Measurements from ENCODE around the gene IRS1.

The IRS1 gene

GRCh38 chr2:226694586-226695284, 104.9 kb downstream of the IRS1 start:
- no peak overlapping the region for H3K4me3 ChIP-seq (ENCODE audit: low read depth, low read length)

GRCh38 chr2:226694149-226694548, 105.5 kb downstream of the IRS1 start:
- H3K4me3 ChIP-seq (ENCODE audit: low read depth, low read length): no peak overlapping the region

- no peak overlapping the region for H3K4me3 ChIP-seq (ENCODE audit: low read depth, low read length)
These were observed 106.1 kb downstream of the IRS1 start for GRCh38 chr2:226693521-226693920.

GRCh38 chr2:226692521-226693126, 107.0 kb downstream of the IRS1 start:
- H3K4me3 ChIP-seq (ENCODE audit: low read depth, low read length): no peak overlapping the region

GRCh38 chr2:226691255-226691654, 108.4 kb downstream of the IRS1 start:
- no peak overlapping the region for H3K4me3 ChIP-seq (ENCODE audit: low read depth, low read length)

GRCh38 chr2:226690461-226691024, 109.1 kb downstream of the IRS1 start:
- H3K4me3 ChIP-seq (ENCODE audit: low read depth, low read length): no peak overlapping the region

GRCh38 chr2:226687641-226688253, 111.9 kb downstream of the IRS1 start:
- no peak overlapping the region for H3K4me3 ChIP-seq (ENCODE audit: low read depth, low read length)

GRCh38 chr2:226684563-226684959, 115.1 kb downstream of the IRS1 start:
- H3K4me3 ChIP-seq (ENCODE audit: low read depth, low read length): no peak overlapping the region

GRCh38 chr2:226683944-226684562, 115.6 kb downstream of the IRS1 start:
- H3K4me3 ChIP-seq (ENCODE audit: low read depth, low read length): no peak overlapping the region

- H3K4me3 ChIP-seq (ENCODE audit: low read depth, low read length): no peak overlapping the region
These were observed 116.4 kb downstream of the IRS1 start for GRCh38 chr2:226683196-226683595.
